Loucy (cell line): ENCODE results near the gene LRRN4CL.

ENCODE experiments used
- CTCF ChIP-seq: fragments of 200-600 bp; sonication (generic); conservative IDR thresholded peaks from 2 replicates; pipeline ENCODE4 v1.5.1; 2014; ENCODE audit warnings: mild to moderate bottlenecking, antibody characterized with exemption, low read length
- EZH2phosphoT487 ChIP-seq: fragments of 200-600 bp; IDR thresholded peaks from 2 replicates; pipeline ENCODE4 v1.6.1; 2018; ENCODE audit warnings: antibody characterized with exemption, mild to moderate bottlenecking, moderate library complexity, borderline replicate concordance

DNA sequence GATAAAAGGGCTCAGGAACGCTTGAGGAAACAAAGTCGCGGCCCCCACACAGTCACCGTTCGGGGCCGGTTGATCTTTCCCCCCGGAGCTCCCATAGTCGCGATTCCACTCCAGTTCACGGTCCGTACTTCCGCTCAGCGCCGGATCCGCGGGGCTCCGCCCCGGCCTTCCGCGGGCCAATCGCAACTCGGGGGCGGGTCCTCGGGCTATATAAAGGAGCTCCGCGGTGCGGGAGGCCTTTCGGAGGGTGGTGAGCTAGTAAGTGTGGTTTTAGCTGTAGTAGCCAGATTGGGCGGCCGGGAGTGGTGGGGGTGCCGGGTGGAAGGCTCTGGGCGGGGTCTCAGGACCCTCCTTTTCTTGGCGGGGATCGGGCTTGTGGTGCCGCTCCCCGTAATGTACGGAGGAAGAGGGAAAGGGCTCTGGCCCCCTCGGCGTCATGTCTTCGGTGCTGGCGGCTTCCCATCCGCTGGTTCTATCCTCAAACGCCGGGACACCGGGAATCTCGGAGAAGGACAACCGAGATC lies 24.2 kb downstream of the LRRN4CL start, which contains the start of the genes C11orf98 and CSKMT:
- TF ChIP-seq CTCF (no peak), EZH2phosphoT487 (no peak)
